OCI-M2 (cell line): Measurements from ENCODE around the gene ADAT3.

ENCODE experiments used
- DNase-seq: peaks from one replicate; lab custom pipeline; 2025; ENCODE audit not compliant: unreplicated experiment; lab: John Stamatoyannopoulos, UW

ADAT3 gene

GRCh38 chr19:1955171-1956121 is 50.2 kb downstream of the ADAT3 start:
- DNase-seq, result no peak

GRCh38 chr19:1956122-1956494 is 50.9 kb downstream of the ADAT3 start:
- DNase-seq, result no peak

- no peak for DNase-seq
These were observed 51.8 kb downstream of the ADAT3 start for GRCh38 chr19:1956868-1957492.

GRCh38 chr19:1957562-1958248 is 52.5 kb downstream of the ADAT3 start:
- no peak for DNase-seq

- no peak for DNase-seq
These were observed 54.9 kb downstream of the ADAT3 start for GRCh38 chr19:1959928-1960589.

GRCh38 chr19:1961000-1961883 is 56.0 kb downstream of the ADAT3 start:
- no peak for DNase-seq

GRCh38 chr19:1962674-1963073 is 57.5 kb downstream of the ADAT3 start:
- no peak for DNase-seq
